Colonic mucosa (tissue), 4 donors: Measurements from ENCODE around the gene DOLK. TPM values are rescaled to one million over a fixed set of nuclear protein-coding genes. Genes with fewer than 3 reads are reported as not detected.

Experiments
- DNase-seq: peaks from one replicate; pipeline ENCODE4 v3.0.0-alpha.2; 2020
- H3K27ac ChIP-seq: fragments of 200-600 bp; one replicate; pipeline ENCODE4 v1.8.0; 2021
- H3K27me3 ChIP-seq: fragments of 200-600 bp; one replicate; pipeline ENCODE4 v1.8.0; 2021
- H3K36me3 ChIP-seq: fragments of 200-600 bp; one replicate; pipeline ENCODE4 v1.8.0; 2021
- H3K4me1 ChIP-seq: fragments of 200-600 bp; one replicate; pipeline ENCODE4 v1.8.0; 2021; ENCODE audit warnings: mild to moderate bottlenecking
- H3K4me3 ChIP-seq: fragments of 200-600 bp; one replicate; pipeline ENCODE4 v1.8.0; 2021
- H3K9ac ChIP-seq, 2 donors: one replicate each; pipeline ENCODE4 v1.7.0; 2013; ENCODE audit warnings: control low read depth in 2 of 2, low read depth in 2 of 2, low read length in 2 of 2
- H3K9me3 ChIP-seq: fragments of 200-600 bp; one replicate; pipeline ENCODE4 v1.8.0; 2021
- CTCF ChIP-seq: fragments of 200-600 bp; IDR thresholded peaks from one replicate; pipeline ENCODE4 v1.8.0; 2022; ENCODE audit warnings: antibody characterized with exemption, mild to moderate bottlenecking
- intact Hi-C: fragments of 100-400 bp; cut with DNase I; formaldehyde crosslinking; loops from one replicate; pipeline ENCODE4 v1.14.1; 2022
- total RNA-seq, 2 donors: library from RNA; stranded (reverse); fragmentation: NEBNext Ultra II Directional in 1 of 2; extraction: Animal tissue kit (Norgen Biotek cat#: 25700) in 1 of 2; gene quantifications; one replicate each; pipeline ENCODE4 v1.2.1, GENCODE V29; 2021
- donor health status: healthy.
- donor health status: DM: no; HTN: no; CAD: no.
- donor health status: DM: no; HTN: no; CAD: no.

DOLK gene
- total RNA-seq, 2 donors from 2014 or later, result 7.9 to 15.8 TPM

GRCh38 chr9:128898845-128899565, 48.4 kb downstream of the DOLK start:
- TF ChIP-seq CTCF, result no peak
- Histone ChIP-seq H3K9ac (peak overlapping the region in 1 of 2 donors; percentile 2), H3K4me1 (peaks cover 13% of the 10 kb centered on the region), H3K36me3 (no peaks in the 10 kb centered on the region), H3K9me3 (no peaks in the 10 kb centered on the region), H3K27ac (peak overlapping the region; percentile 27), H3K4me3 (no peak overlapping the region), H3K27me3 (no peaks in the 10 kb centered on the region)
- intact Hi-C loops, result no loop called here
- DNase-seq, result no peak

- H3K27ac ChIP-seq, result no peak overlapping the region
- intact Hi-C loops, result no loop called here
- no peaks in the 10 kb centered on the region for H3K27me3 ChIP-seq
- H3K9me3 ChIP-seq, result no peaks in the 10 kb centered on the region
- no peak overlapping the region for H3K9ac ChIP-seq
- H3K36me3 ChIP-seq, result no peaks in the 10 kb centered on the region
- peaks cover 13% of the 10 kb centered on the region for H3K4me1 ChIP-seq
- DNase-seq, result no peak
- H3K4me3 ChIP-seq, result no peak overlapping the region
- TF ChIP-seq CTCF, result no peak
These were observed 49.0 kb downstream of the DOLK start for GRCh38 chr9:128898382-128898781.

DNA sequence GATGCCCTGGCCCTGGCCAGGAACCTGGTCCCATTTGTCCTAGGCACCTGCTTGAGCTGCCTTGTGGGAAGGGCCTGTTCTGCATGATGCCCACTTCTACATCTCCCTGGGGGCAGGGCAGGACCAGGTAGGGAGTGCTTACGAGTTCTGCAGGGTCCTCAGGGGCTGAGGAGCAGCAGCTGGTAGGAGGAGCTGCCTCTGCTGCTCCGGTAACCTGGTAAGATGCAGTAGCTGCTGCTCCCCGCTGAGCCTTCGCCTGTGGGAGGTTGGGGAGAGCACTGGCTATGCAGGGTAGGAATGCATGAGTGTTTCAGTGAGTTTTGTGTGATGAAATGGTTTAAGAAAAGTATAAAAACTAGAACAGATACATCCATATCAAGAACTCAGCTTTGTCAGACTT, 51.8 kb downstream of the DOLK start:
- Histone ChIP-seq H3K4me3 (no peak overlapping the region), H3K36me3 (no peaks in the 10 kb centered on the region), H3K27ac (no peak overlapping the region), H3K4me1 (peaks cover 7% of the 10 kb centered on the region), H3K9me3 (no peaks in the 10 kb centered on the region), H3K27me3 (no peaks in the 10 kb centered on the region), H3K9ac (no peak overlapping the region)
- no peak for DNase-seq
- TF ChIP-seq CTCF, result no peak
- intact Hi-C loops, result no loop called here

Other genes with a start within 250 kb of the DOLK start
- 1 to 10 TPM; 2.8 to 7.5 TPM for gene PKN3, start 245.1 kb downstream of the DOLK start, total RNA-seq
- gene ZDHHC12, start 223.5 kb downstream of the DOLK start, total RNA-seq, result 100 to 1,000 TPM in 1 of 2 donors, 10 to 100 TPM in 1; 69.9 to 129 TPM
- gene ZER1, start 175.7 kb downstream of the DOLK start, total RNA-seq, result 10 to 100 TPM; 35.1 to 54.7 TPM
- gene TBC1D13, start 160.3 kb downstream of the DOLK start, total RNA-seq, result 10 to 100 TPM; 17.4 to 21.6 TPM
- 10 to 100 TPM; 59.5 to 66.4 TPM for gene ENDOG, start 129.1 kb downstream of the DOLK start, total RNA-seq
- gene SPOUT1, start 117.8 kb downstream of the DOLK start, total RNA-seq, result 10 to 100 TPM; 25.1 to 66.6 TPM
- 1 to 10 TPM; 2.0 to 5.1 TPM for gene KYAT1, start 65.7 kb downstream of the DOLK start, total RNA-seq
- 10 to 100 TPM; 26.5 to 31.5 TPM for gene LRRC8A, start 65.5 kb downstream of the DOLK start, total RNA-seq
- gene PHYHD1, start 26.6 kb downstream of the DOLK start, total RNA-seq, result 1 to 10 TPM; 1.8 to 6.6 TPM
- gene NUP188, start 96 bp upstream of the DOLK start, total RNA-seq, result 10 to 100 TPM; 26.8 to 43.9 TPM
- 100 to 1,000 TPM; 109 to 110 TPM for gene SH3GLB2, start 80.7 kb upstream of the DOLK start, total RNA-seq
- 10 to 100 TPM; 47.4 to 74.8 TPM for gene MIGA2, start 89.0 kb upstream of the DOLK start, total RNA-seq
- 10 to 100 TPM; 33.9 to 37.3 TPM for gene DOLPP1, start 133.5 kb upstream of the DOLK start, total RNA-seq
- 10 to 100 TPM; 62.3 to 78.3 TPM for gene CRAT, start 163.2 kb upstream of the DOLK start, total RNA-seq
- 100 to 1,000 TPM in 1 of 2 donors, 10 to 100 TPM in 1; 94.5 to 142 TPM for gene PTPA, start 163.8 kb upstream of the DOLK start, total RNA-seq
- 1 to 10 TPM; 9.1 to 9.6 TPM for gene IER5L, start 230.7 kb upstream of the DOLK start, total RNA-seq